Coronary artery (tissue), 2 donors: ENCODE data around the gene VAPA.

Experiments
- DNase-seq: peaks from one replicate; pipeline ENCODE4 v3.0.0-alpha.2; 2017; ENCODE audit warnings: low spot score
- H3K27ac ChIP-seq, 2 donors: fragments of 200-600 bp; sonication (generic); one replicate each; pipeline ENCODE4 v1.5.1; 2016 to 2019
- H3K4me3 ChIP-seq: fragments of 200-600 bp; sonication (generic); 2 replicates; pipeline ENCODE4 v1.5.1; 2016; ENCODE audit warnings: mild to moderate bottlenecking, moderate library complexity
- TF ChIP-seq, protein P1 (sequence below): fragments of 200-600 bp; sonication (generic); IDR thresholded peaks from one replicate; pipeline ENCODE4 v1.5.1; 2019; ENCODE audit warnings: antibody characterized with exemption

VAPA gene

DNA sequence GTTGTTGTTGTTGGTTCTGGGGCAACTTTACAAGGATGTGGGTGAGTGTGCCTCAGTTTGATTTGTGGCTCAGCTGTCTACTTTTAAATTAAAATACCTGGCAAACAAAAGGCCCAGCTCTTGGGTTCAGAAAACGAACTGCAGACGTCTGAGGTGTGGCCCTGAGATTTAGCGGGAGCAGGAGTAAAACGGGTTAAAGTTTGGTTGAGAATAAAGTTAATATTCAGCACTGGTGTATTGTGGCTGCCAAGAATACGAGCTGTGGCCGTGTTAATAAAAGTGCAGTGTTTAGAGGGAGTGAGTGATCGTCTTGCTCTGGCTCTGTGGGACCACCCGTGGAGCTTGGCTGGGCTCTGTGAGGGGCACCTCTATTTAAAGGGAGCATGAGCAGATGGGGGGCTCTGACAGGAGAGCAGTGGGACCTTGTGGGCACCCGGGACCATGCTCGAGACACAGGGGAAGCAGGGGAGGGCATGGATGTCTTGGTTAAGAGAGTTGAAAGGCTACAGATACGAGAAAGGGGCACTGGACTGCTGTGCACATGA, 80.3 kb downstream of the VAPA start:
- H3K4me3 ChIP-seq, result no peak overlapping the region

DNA sequence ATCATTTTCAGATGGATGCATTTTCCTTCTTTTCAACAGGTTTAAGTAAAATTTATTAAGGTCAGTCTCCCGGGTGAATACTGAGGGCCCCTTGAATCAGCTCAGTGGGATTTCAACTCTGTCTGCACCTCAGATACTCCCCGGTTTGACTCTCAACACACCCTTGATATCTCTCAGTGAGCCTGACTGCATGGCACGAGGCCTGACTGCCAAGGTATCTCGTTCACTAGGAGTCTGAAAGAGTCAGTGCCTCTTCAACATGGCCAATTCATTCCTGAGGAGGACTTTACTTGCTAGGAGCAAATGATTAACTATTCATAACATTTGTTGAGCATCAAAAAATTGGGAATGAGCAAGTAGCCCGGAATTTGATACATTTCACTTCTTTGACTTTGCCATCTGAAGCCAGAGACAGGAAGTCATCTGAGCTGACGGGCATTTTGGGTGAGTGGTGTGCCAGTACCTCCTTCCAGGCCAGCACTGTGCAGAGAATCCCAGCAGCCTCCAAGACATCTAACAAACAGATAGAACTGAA, 81.0 kb downstream of the VAPA start:
- DNase-seq, result no peak
- TF ChIP-seq, protein P1, sequence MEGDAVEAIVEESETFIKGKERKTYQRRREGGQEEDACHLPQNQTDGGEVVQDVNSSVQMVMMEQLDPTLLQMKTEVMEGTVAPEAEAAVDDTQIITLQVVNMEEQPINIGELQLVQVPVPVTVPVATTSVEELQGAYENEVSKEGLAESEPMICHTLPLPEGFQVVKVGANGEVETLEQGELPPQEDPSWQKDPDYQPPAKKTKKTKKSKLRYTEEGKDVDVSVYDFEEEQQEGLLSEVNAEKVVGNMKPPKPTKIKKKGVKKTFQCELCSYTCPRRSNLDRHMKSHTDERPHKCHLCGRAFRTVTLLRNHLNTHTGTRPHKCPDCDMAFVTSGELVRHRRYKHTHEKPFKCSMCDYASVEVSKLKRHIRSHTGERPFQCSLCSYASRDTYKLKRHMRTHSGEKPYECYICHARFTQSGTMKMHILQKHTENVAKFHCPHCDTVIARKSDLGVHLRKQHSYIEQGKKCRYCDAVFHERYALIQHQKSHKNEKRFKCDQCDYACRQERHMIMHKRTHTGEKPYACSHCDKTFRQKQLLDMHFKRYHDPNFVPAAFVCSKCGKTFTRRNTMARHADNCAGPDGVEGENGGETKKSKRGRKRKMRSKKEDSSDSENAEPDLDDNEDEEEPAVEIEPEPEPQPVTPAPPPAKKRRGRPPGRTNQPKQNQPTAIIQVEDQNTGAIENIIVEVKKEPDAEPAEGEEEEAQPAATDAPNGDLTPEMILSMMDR, result no peak
- Histone ChIP-seq H3K27ac (no peak overlapping the region), H3K4me3 (no peak overlapping the region)

More for the DNA sequence above, 80.3 kb downstream of the VAPA start:
- H3K27ac ChIP-seq, result no peak overlapping the region
- TF ChIP-seq, protein P1, result no peak
- no peak for DNase-seq

DNA sequence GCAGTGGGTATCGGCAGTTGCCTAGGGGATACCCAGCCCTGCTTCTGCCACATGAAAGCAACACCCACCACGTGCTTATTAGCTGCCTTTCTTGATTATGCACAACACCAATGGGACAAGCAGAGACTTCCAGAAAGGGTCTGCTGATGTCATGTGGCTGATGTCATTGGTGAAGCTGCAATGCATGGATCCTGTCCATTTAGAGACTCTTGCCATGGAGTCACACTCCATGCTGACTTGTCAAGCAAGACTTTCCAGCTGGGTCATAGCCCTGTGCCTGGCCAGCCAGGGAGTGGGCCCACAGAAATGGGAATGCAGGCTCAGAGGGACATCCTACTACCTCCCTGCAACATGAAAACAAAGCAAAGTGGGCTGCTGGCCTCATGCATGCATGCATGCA, 81.8 kb downstream of the VAPA start:
- Histone ChIP-seq H3K4me3 (no peak overlapping the region), H3K27ac (no peak overlapping the region)
- no peak for DNase-seq
- TF ChIP-seq, protein P1, result no peak

DNA sequence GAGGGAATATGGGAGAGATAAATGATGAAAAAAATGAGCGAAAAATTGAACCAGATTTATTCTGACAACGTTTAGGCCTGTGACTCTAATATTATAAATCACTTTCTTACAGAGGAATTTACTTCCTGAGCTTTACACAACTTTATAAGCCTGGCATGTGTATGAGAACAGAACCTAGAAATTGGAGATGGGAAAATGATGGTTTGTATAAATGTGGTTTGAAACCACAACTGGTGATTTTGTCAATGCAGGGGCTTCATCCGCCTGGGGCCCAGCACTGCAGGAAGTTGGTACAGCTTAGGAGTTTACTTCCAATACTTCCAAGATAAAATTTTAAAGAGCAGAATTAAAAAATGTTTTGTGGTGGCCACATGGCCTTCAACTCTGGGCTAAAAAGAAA, 82.3 kb downstream of the VAPA start:
- DNase-seq, result no peak
- TF ChIP-seq, protein P1, result no peak
- H3K4me3 ChIP-seq, result no peak overlapping the region
- no peak overlapping the region for H3K27ac ChIP-seq

DNA sequence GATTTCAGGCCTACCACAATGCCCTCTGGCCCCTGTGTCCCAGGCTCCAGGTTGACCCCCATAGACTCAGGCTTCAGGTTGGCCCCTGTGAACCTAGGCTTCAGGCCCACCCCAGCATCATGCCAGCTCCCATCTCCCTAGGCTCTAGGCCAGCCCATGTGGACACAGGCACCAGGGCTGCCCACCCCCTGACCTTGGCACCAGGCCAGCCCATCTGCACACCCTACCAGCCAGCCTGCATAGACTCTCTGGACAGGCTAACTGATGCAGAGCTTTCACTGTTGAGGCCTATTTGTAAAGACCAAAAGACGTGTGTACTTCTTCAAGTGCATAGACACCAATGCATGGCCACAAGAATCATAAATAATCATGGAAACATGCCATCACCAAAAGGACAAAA, 83.9 kb downstream of the VAPA start:
- no peak overlapping the region for H3K4me3 ChIP-seq
- H3K27ac ChIP-seq, result no peak overlapping the region
- TF ChIP-seq, protein P1, result no peak
- DNase-seq, result no peak

DNA sequence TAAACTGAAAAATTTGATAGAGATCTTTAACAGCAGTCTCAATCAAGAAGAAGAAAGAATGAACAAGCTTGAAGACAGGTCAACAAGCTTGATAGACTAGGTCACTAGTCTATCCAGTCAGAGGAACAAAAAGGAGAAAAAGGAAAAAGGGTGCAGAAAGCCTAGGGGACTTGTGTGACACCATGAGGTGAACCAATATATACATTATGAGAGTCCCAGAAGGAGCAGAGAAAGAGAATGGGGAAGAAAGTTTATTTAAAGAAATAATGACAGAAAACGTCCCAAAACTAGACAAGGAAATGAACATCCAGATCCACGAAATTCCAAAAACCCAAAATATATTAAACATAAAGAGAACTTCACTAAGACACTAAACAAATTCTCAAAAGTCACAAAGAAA, 84.5 kb downstream of the VAPA start:
- DNase-seq, result no peak
- no peak overlapping the region for H3K27ac ChIP-seq
- TF ChIP-seq, protein P1, result no peak
- H3K4me3 ChIP-seq, result no peak overlapping the region

DNA sequence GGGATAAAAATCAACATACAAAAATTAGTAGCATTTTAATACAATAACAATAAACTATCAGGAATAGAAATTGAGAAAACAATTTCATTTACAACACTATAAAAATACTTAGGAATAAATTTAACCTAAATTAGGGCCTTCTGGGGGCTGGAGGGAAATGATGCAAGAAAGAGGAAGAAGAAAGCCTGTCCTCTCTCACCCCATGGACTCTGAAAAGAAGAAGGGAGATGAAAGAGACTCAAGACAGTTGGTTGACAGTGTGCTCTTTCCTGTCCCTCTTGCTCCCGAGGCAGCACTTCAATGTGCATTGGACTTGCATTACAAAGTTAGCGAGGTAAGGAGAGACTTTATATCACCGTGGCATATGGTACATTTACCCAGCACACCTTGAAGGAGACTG, 88.5 kb downstream of the VAPA start:
- Histone ChIP-seq H3K27ac (no peak overlapping the region), H3K4me3 (no peak overlapping the region)
- DNase-seq, result no peak
- TF ChIP-seq, protein P1, result no peak
